Caco-2 (cell line): ENCODE data around the gene PITX1. TPM values are rescaled to one million over a fixed set of nuclear protein-coding genes. Genes with fewer than 3 reads are reported as not detected.
"Not testable (repeated sequence)": the region's sequence is repeated elsewhere in the genome, so short reads cannot be mapped to it uniquely, and the experiment has no call there.

ENCODE experiments used
- BruUV-seq: library from RNA; stranded (reverse); fragments of 400-500 nt; replicated peaks from 2 replicates; lab custom pipeline; 2021; lab: Mats Ljungman, UMichigan
- CTCF ChIA-PET: fragments of 300-600 bp; sonication (Branson Sonifier 250); formaldehyde crosslinking; loops from one replicate; lab custom pipeline; 2022; ENCODE audit warnings: antibody characterized with exemption; lab: Charles Lee
- POLR2A ChIA-PET: fragments of 300-600 bp; sonication (Branson Sonifier 250); formaldehyde crosslinking; loops from one replicate; lab custom pipeline; 2022; ENCODE audit warnings: antibody characterized with exemption; lab: Charles Lee
- DNase-seq, 2 experiments: peaks; one replicate each; pipeline versions ENCODE4 v3.0.0 to v3.0.0-alpha.2; 2020 to 2022
- H3K27me3 ChIP-seq: replicated peaks from 2 replicates; pipeline ENCODE4 v1.6.0; 2011; ENCODE audit warnings: low read length; ENCODE audit not compliant: control insufficient read depth, insufficient read depth
- H3K36me3 ChIP-seq: 2 replicates; pipeline ENCODE4 v1.5.1; 2011; ENCODE audit warnings: low read length; ENCODE audit not compliant: control insufficient read depth, insufficient read depth
- H3K4me1 ChIP-seq: fragments of 250-450 bp; sonication (Bioruptor Pico); 2 replicates; pipeline ENCODE4 v1.5.1; 2020; ENCODE audit warnings: mild to moderate bottlenecking
- H3K4me3 ChIP-seq: 2 replicates; pipeline ENCODE4 v1.5.1; 2011; ENCODE audit warnings: low read depth, mild to moderate bottlenecking, control low read depth, low read length
- H3K9me3 ChIP-seq: fragments of 250-450 bp; sonication (Bioruptor Pico); 2 replicates; pipeline ENCODE4 v1.5.1; 2020; ENCODE audit warnings: mild to moderate bottlenecking, moderate library complexity
- H3K27ac Mint-ChIP-seq: one replicate; pipeline ENCODE4 v1.8.0; 2022; ENCODE audit warnings: mixed read lengths; ENCODE audit not compliant: unreplicated experiment
- H3K27me3 Mint-ChIP-seq: one replicate; pipeline ENCODE4 v1.8.0; 2022; ENCODE audit warnings: mixed read lengths; ENCODE audit not compliant: insufficient read depth, unreplicated experiment
- H3K36me3 Mint-ChIP-seq: one replicate; pipeline ENCODE4 v1.8.0; 2022; ENCODE audit warnings: mild to moderate bottlenecking, mixed read lengths; ENCODE audit not compliant: insufficient read depth, unreplicated experiment
- H3K4me1 Mint-ChIP-seq: one replicate; pipeline ENCODE4 v1.8.0; 2022; ENCODE audit warnings: low read depth, mixed read lengths; ENCODE audit not compliant: unreplicated experiment
- H3K4me3 Mint-ChIP-seq: one replicate; pipeline ENCODE4 v1.8.0; 2022; ENCODE audit warnings: mild to moderate bottlenecking, moderate library complexity, mixed read lengths; ENCODE audit not compliant: unreplicated experiment
- H3K9me3 Mint-ChIP-seq: one replicate; pipeline ENCODE4 v1.8.0; 2022; ENCODE audit warnings: mixed read lengths; ENCODE audit not compliant: unreplicated experiment
- intact Hi-C: fragments of 100-400 bp; cut with micrococcal nuclease; formaldehyde crosslinking; loops from one replicate; pipeline ENCODE4 v1.10.0; 2022; ENCODE audit not compliant: unreplicated experiment
- total RNA-seq: library from RNA; stranded (reverse); gene quantifications from 2 replicates; pipeline ENCODE4 v1.2.3, GENCODE V29; 2022
- TF ChIP-seq, protein P1 (sequence below), 2 experiments: fragments of 200-600 bp in 1 of 2; IDR thresholded peaks; 1 replicate in 1 of 2; 2 replicates in 1 of 2; pipeline versions ENCODE4 v1.5.1 to v1.8.0; 2011 to 2022; ENCODE audit warnings: antibody characterized with exemption in 1 of 2, control low read depth in 1 of 2, inconsistent platforms in 1 of 2, low read depth in 1 of 2, low read length in 1 of 2, mild to moderate bottlenecking in 1 of 2, moderate library complexity in 1 of 2; ENCODE audit not compliant: insufficient read depth in 1 of 2, severe bottlenecking in 1 of 2, unreplicated experiment in 1 of 2

Gene PITX1
- total RNA-seq, 1 experiment from 2014 or later = 117 TPM

DNA sequence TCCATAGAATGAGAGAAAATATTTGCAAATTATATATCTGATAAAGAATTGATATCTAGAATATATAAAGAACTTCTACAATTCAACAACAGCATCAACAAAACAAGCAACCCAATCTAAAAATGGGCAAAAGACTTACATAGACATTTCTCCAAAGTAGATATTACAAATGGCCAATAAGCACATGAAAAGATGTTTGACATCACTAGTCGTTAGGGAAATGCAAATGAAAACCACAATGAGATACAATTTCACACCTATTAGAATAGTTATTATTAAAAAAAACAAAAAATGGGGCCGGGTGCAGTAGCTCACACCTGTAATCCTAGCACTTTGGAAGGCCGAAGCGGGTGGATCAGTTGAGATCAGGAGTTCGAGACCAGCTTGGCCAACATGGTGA, 41.9 kb downstream of the PITX1 start:
- no peaks in the 10 kb centered on the region for H3K9me3 Mint-ChIP-seq
- no peaks in the 10 kb centered on the region for H3K4me1 Mint-ChIP-seq
- no TSS peak for BruUV-seq
- no peak for DNase-seq
- Histone ChIP-seq H3K36me3 (no peaks in the 10 kb centered on the region), H3K4me1 (no peaks in the 10 kb centered on the region), H3K27me3 (no peaks in the 10 kb centered on the region), H3K4me3 (no peak overlapping the region), H3K9me3 (no peaks in the 10 kb centered on the region)
- H3K27me3 Mint-ChIP-seq = no peaks in the 10 kb centered on the region
- H3K27ac Mint-ChIP-seq = no peak overlapping the region
- intact Hi-C loops = no loop called here
- TF ChIP-seq, protein P1, sequence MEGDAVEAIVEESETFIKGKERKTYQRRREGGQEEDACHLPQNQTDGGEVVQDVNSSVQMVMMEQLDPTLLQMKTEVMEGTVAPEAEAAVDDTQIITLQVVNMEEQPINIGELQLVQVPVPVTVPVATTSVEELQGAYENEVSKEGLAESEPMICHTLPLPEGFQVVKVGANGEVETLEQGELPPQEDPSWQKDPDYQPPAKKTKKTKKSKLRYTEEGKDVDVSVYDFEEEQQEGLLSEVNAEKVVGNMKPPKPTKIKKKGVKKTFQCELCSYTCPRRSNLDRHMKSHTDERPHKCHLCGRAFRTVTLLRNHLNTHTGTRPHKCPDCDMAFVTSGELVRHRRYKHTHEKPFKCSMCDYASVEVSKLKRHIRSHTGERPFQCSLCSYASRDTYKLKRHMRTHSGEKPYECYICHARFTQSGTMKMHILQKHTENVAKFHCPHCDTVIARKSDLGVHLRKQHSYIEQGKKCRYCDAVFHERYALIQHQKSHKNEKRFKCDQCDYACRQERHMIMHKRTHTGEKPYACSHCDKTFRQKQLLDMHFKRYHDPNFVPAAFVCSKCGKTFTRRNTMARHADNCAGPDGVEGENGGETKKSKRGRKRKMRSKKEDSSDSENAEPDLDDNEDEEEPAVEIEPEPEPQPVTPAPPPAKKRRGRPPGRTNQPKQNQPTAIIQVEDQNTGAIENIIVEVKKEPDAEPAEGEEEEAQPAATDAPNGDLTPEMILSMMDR (IDR thresholded peaks at IDR 0.05; ENCODE audit: insufficient read depth in 1 of 2, low read depth in 1 of 2, low read length in 1 of 2, severe bottlenecking in 1 of 2, unreplicated experiment in 1 of 2) = no peak
- ChIA-PET POLR2A (no interaction called here), CTCF (no interaction called here)
- no peaks in the 10 kb centered on the region for H3K36me3 Mint-ChIP-seq
- H3K4me3 Mint-ChIP-seq = no peak overlapping the region

DNA sequence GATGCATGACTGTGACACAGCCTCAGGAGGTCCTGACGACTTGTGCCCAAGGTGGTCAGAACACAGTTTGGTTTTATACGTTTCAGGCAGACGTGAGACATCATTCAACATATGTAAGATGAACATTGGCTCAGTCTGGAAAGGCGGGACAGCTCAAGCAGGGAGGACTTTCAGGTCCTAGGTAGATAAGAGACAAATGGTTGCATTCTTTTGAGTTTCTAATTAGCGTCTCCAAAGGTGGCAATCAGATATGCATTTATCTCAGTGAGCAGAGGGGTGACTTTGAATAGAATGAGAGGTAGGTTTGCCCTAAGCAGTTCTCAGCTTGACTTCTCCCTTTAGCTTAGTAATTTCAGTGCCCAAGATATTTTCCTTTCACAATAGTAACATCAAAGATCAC, 43.8 kb downstream of the PITX1 start:
- H3K36me3 ChIP-seq, H3K36me3 Mint-ChIP-seq, intact Hi-C loops, BruUV-seq, H3K27me3 ChIP-seq, H3K4me1 ChIP-seq, H3K9me3 ChIP-seq, H3K27me3 Mint-ChIP-seq, H3K9me3 Mint-ChIP-seq, H3K4me1 Mint-ChIP-seq, POLR2A ChIA-PET, H3K4me3 Mint-ChIP-seq, H3K4me3 ChIP-seq, H3K27ac Mint-ChIP-seq, CTCF ChIA-PET, DNase-seq: not testable (repeated sequence)

GRCh38 chr5:134989266-134989830, 44.7 kb downstream of the PITX1 start:
- no peaks in the 10 kb centered on the region for H3K27me3 Mint-ChIP-seq
- H3K27me3 ChIP-seq = no peaks in the 10 kb centered on the region
- no peaks in the 10 kb centered on the region for H3K4me1 Mint-ChIP-seq
- ChIA-PET POLR2A (no interaction called here), CTCF (no interaction called here)
- H3K4me3 Mint-ChIP-seq = no peak overlapping the region
- no TSS peak for BruUV-seq
- H3K9me3 Mint-ChIP-seq = peaks cover under 1% of the 10 kb centered on the region
- no peaks in the 10 kb centered on the region for H3K36me3 ChIP-seq
- H3K4me3 ChIP-seq = no peak overlapping the region
- no peaks in the 10 kb centered on the region for H3K9me3 ChIP-seq
- H3K27ac Mint-ChIP-seq = no peak overlapping the region
- DNase-seq = no peak
- intact Hi-C loops = no loop called here
- no peaks in the 10 kb centered on the region for H3K4me1 ChIP-seq
- H3K36me3 Mint-ChIP-seq = no peaks in the 10 kb centered on the region
- TF ChIP-seq, protein P1 (IDR thresholded peaks at IDR 0.05; ENCODE audit: insufficient read depth in 1 of 2, low read depth in 1 of 2, low read length in 1 of 2, severe bottlenecking in 1 of 2, unreplicated experiment in 1 of 2) = no peak

- Mint-ChIP-seq H3K4me3 (no peak overlapping the region), H3K27me3 (no peaks in the 10 kb centered on the region), H3K4me1 (no peaks in the 10 kb centered on the region), H3K36me3 (no peaks in the 10 kb centered on the region), H3K27ac (no peak overlapping the region), H3K9me3 (peaks cover 55% of the 10 kb centered on the region)
- CTCF ChIA-PET = no interaction called here
- H3K4me1 ChIP-seq = no peaks in the 10 kb centered on the region
- no peaks in the 10 kb centered on the region for H3K36me3 ChIP-seq
- POLR2A ChIA-PET = no interaction called here
- no peaks in the 10 kb centered on the region for H3K27me3 ChIP-seq
- TF ChIP-seq, protein P1 (IDR thresholded peaks at IDR 0.05; ENCODE audit: insufficient read depth in 1 of 2, low read depth in 1 of 2, low read length in 1 of 2, severe bottlenecking in 1 of 2, unreplicated experiment in 1 of 2) = no peak
- no peak overlapping the region for H3K4me3 ChIP-seq
- intact Hi-C loops = no loop called here
- no TSS peak for BruUV-seq
- DNase-seq = no peak
- peaks cover 25% of the 10 kb centered on the region for H3K9me3 ChIP-seq
Measured at GRCh38 chr5:134982230-134982629, 51.8 kb downstream of the PITX1 start.
